ENCODE data around the gene ANKS3. TPM values are rescaled to one million over a fixed set of nuclear protein-coding genes. Genes with fewer than 3 reads are reported as not detected.

The ANKS3 gene
- total RNA-seq, 4 donors from 2014 or later = 11.5 to 36.5 (median 20.0) TPM

GRCh38 chr16:4674926-4675530, 59.0 kb downstream of the ANKS3 start:
- Histone ChIP-seq H3K4me1 (peaks cover 16% of the 10 kb centered on the region), H3K27ac (no peak overlapping the region), H3K9me3 (no peaks in the 10 kb centered on the region), H3K36me3 (peaks cover 56% of the 10 kb centered on the region), H3K4me3 (no peak overlapping the region), H3K27me3 (no peaks in the 10 kb centered on the region)
- 95% methylated on average over 9 of the region's 9 CpGs for WGBS
- DNase-seq (ENCODE audit: low spot score in 2 of 2) = no peak
- TF ChIP-seq EP300 (IDR thresholded peaks at IDR 0.05) = no peak
- no peak for TF ChIP-seq POLR2AphosphoS5 (IDR thresholded peaks at IDR 0.05)

GRCh38 chr16:4673387-4674046, 60.6 kb downstream of the ANKS3 start:
- H3K4me1 ChIP-seq = peaks cover 5% of the 10 kb centered on the region
- WGBS = 87% methylated on average over 20 of the region's 33 CpGs

GRCh38 chr16:4668313-4668960, 65.6 kb downstream of the ANKS3 start:
- no peak overlapping the region for H3K27ac ChIP-seq
- no peak for DNase-seq (ENCODE audit: low spot score in 2 of 2)
- no peaks in the 10 kb centered on the region for H3K27me3 ChIP-seq
- no peak overlapping the region for H3K4me3 ChIP-seq
- no peaks in the 10 kb centered on the region for H3K9me3 ChIP-seq
- 96% methylated on average over 10 of the region's 10 CpGs for WGBS
- peaks cover 86% of the 10 kb centered on the region for H3K36me3 ChIP-seq
- TF ChIP-seq POLR2AphosphoS5 (IDR thresholded peaks at IDR 0.05) (no peak), POLR2A (IDR thresholded peaks at IDR 0.05) (no peak), EP300 (IDR thresholded peaks at IDR 0.05) (no peak)
- TF ChIP-seq, protein P1, sequence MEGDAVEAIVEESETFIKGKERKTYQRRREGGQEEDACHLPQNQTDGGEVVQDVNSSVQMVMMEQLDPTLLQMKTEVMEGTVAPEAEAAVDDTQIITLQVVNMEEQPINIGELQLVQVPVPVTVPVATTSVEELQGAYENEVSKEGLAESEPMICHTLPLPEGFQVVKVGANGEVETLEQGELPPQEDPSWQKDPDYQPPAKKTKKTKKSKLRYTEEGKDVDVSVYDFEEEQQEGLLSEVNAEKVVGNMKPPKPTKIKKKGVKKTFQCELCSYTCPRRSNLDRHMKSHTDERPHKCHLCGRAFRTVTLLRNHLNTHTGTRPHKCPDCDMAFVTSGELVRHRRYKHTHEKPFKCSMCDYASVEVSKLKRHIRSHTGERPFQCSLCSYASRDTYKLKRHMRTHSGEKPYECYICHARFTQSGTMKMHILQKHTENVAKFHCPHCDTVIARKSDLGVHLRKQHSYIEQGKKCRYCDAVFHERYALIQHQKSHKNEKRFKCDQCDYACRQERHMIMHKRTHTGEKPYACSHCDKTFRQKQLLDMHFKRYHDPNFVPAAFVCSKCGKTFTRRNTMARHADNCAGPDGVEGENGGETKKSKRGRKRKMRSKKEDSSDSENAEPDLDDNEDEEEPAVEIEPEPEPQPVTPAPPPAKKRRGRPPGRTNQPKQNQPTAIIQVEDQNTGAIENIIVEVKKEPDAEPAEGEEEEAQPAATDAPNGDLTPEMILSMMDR (IDR thresholded peaks at IDR 0.05) = no peak
- H3K4me1 ChIP-seq = peaks cover 16% of the 10 kb centered on the region

More at GRCh38 chr16:4673387-4674046, 60.6 kb downstream of the ANKS3 start:
- H3K36me3 ChIP-seq = peaks cover 71% of the 10 kb centered on the region
- TF ChIP-seq POLR2AphosphoS5 (IDR thresholded peaks at IDR 0.05) (no peak), EP300 (IDR thresholded peaks at IDR 0.05) (no peak), POLR2A (IDR thresholded peaks at IDR 0.05) (no peak)
- TF ChIP-seq, protein P1 (IDR thresholded peaks at IDR 0.05) = no peak
- no peaks in the 10 kb centered on the region for H3K27me3 ChIP-seq
- DNase-seq (ENCODE audit: low spot score in 2 of 2) = no peak
- H3K27ac ChIP-seq = no peak overlapping the region
- H3K9me3 ChIP-seq = no peaks in the 10 kb centered on the region
- H3K4me3 ChIP-seq = no peak overlapping the region

- DNase-seq (ENCODE audit: low spot score in 2 of 2) = no peak
- H3K4me3 ChIP-seq = no peak overlapping the region
- H3K4me1 ChIP-seq = peaks cover 17% of the 10 kb centered on the region
- H3K36me3 ChIP-seq = peaks cover 82% of the 10 kb centered on the region
- no peaks in the 10 kb centered on the region for H3K9me3 ChIP-seq
- H3K27ac ChIP-seq = no peak overlapping the region
- TF ChIP-seq POLR2A (IDR thresholded peaks at IDR 0.05) (no peak), EP300 (IDR thresholded peaks at IDR 0.05) (no peak), POLR2AphosphoS5 (IDR thresholded peaks at IDR 0.05) (no peak)
- TF ChIP-seq, protein P1 (IDR thresholded peaks at IDR 0.05) = no peak
- H3K27me3 ChIP-seq = no peaks in the 10 kb centered on the region
- WGBS = 87% methylated on average over 17 of the region's 20 CpGs
Measured at GRCh38 chr16:4667203-4667963, 66.7 kb downstream of the ANKS3 start.

- no peaks in the 10 kb centered on the region for H3K27me3 ChIP-seq
- H3K4me3 ChIP-seq = no peak overlapping the region
- no peak for DNase-seq (ENCODE audit: low spot score in 2 of 2)
- peaks cover 77% of the 10 kb centered on the region for H3K36me3 ChIP-seq
- 100% methylated on average over 2 of the region's 20 CpGs for WGBS
- H3K27ac ChIP-seq = no peak overlapping the region
- no peaks in the 10 kb centered on the region for H3K9me3 ChIP-seq
- peaks cover 17% of the 10 kb centered on the region for H3K4me1 ChIP-seq
- TF ChIP-seq EP300 (IDR thresholded peaks at IDR 0.05) (no peak), POLR2A (IDR thresholded peaks at IDR 0.05) (no peak), POLR2AphosphoS5 (IDR thresholded peaks at IDR 0.05) (no peak)
- TF ChIP-seq, protein P1 (IDR thresholded peaks at IDR 0.05) = no peak
Measured at GRCh38 chr16:4666537-4667202, 67.4 kb downstream of the ANKS3 start.
